ENCODE data around the gene MED12L.

GRCh38 chr3:151293127-151293526 is 207.7 kb downstream of the MED12L start:
- TF ChIP-seq CTCF (IDR thresholded peaks at IDR 0.05; ENCODE audit: low read length) (no peak), EZH2 (optimal IDR thresholded peaks at IDR 0.05; ENCODE audit: low read depth, low read length) (no peak)
